D721Med (cell line): Measurements from ENCODE around the gene JAKMIP1.

Experiments
- DNase-seq: peaks from one replicate; pipeline ENCODE4 v3.0.0; 2011; ENCODE audit warnings: low spot score; ENCODE audit not compliant: insufficient read length
- FAIRE-seq: peaks from 2 replicates; lab custom pipeline; 2011; peaks lifted over from hg19 to GRCh38; lab: Jason Lieb, UNC
- TF ChIP-seq, protein P1 (sequence below): IDR thresholded peaks from 2 replicates; pipeline ENCODE4 v1.5.1; 2012; ENCODE audit warnings: mild to moderate bottlenecking, control low read depth; ENCODE audit not compliant: insufficient read depth; ENCODE audit errors: missing control alignments

Gene JAKMIP1

DNA sequence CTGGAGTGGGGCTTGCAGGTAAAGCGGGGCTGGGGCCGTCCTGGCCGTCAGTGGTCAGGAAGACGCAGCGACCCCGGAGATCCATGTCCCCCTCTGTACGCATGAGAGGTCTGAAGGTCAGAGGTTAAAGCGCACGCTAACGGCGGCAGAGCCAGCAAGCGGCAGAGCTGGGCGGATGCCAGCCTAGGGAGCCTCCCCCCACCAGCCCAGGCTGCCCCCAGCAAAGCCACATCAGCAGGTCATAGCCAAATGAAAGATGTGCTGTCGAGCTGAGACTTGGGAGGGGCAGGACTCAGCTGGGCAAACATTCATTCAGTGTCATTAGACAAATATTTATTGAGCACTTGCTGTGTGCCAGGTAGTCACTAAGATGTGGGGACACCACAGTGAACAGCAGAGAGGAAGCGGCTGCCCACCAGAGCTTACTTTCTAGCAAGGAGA lies 593 bp upstream of the JAKMIP1 start:
- TF ChIP-seq, protein P1, sequence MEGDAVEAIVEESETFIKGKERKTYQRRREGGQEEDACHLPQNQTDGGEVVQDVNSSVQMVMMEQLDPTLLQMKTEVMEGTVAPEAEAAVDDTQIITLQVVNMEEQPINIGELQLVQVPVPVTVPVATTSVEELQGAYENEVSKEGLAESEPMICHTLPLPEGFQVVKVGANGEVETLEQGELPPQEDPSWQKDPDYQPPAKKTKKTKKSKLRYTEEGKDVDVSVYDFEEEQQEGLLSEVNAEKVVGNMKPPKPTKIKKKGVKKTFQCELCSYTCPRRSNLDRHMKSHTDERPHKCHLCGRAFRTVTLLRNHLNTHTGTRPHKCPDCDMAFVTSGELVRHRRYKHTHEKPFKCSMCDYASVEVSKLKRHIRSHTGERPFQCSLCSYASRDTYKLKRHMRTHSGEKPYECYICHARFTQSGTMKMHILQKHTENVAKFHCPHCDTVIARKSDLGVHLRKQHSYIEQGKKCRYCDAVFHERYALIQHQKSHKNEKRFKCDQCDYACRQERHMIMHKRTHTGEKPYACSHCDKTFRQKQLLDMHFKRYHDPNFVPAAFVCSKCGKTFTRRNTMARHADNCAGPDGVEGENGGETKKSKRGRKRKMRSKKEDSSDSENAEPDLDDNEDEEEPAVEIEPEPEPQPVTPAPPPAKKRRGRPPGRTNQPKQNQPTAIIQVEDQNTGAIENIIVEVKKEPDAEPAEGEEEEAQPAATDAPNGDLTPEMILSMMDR = no peak
- no peak for FAIRE-seq
- no peak for DNase-seq

DNA sequence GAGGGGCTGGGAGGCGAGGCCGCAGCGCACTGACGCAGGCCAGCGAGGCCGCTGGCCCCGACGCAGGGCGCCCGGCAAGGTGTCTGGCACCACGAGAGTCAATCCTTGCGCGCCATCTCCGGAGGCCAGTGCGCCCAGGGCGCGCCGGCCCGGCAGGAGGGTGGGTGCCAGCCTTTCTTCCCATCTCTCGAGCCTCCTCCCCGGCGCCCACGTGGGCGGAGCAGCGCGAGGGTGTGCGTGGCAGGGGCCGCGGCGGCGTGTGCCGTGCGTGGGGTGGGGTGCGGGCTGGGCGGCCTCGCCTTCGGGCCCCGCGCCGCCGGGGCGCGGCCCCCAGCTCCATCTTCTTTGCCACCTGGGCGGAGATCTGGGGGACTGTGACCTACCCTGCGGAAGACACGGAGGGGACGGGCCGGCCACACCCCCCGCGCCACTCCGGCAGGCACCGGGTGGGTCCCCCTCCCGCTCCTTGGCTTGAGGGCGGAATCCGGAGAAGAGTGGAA lies 877 bp downstream of the JAKMIP1 start:
- no peak for DNase-seq
- TF ChIP-seq, protein P1 = no peak
- no peak for FAIRE-seq

DNA sequence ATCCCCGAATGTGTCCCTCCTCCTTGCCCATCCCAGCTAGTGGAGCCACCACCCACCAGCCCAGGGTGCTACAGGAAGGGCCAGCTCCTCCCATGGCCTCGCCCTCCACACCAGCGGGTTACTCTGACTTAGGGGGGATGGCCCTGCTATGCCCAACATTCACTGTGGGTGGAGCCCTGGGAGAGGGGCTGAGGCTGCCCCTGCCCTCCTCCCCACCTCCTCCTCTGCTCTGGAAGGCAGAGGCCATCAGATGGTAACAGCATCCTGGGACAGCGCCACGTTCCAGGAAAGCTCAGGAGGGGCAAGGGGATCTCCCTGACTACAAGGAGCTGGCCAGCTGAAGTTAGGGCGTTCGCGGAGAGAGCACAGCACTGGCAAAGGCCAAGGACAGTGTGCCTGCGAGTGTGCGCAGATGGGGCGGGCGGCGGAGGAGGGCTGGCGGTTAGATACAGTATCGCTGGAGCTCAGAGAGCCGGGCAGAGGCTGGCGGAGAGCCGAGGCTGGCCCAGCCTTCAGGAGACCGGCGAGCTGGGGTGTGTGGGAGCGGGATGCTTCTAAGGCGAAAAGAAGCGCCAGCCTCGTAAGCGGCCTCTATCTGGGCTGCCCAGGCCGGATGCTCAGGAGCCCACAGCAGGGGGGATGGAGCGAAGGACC lies 1.5 kb downstream of the JAKMIP1 start:
- FAIRE-seq = no peak

DNA sequence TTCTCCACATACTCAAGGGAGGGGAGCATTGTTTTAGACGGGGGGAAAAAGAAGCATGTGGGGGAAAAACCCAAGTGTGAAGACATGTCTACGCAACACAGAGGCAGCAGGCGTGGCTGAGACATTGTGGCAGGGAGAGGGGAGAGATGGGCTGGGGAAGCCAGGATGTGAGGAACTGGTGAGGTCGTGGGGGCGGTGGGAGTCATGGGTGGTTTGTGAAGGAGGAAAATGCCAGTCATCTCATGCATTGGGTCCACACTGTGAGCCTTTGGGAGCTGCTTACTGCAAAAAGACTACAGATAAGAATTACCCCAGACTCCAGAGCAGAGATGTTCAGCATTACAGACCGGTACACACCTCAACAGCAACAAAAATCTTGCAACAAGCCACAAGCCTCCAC lies 2.1 kb downstream of the JAKMIP1 start:
- DNase-seq = no peak
- FAIRE-seq = no peak
- TF ChIP-seq, protein P1 = no peak

More for the DNA sequence above, 1.5 kb downstream of the JAKMIP1 start:
- TF ChIP-seq, protein P1 = no peak
- DNase-seq = no peak

DNA sequence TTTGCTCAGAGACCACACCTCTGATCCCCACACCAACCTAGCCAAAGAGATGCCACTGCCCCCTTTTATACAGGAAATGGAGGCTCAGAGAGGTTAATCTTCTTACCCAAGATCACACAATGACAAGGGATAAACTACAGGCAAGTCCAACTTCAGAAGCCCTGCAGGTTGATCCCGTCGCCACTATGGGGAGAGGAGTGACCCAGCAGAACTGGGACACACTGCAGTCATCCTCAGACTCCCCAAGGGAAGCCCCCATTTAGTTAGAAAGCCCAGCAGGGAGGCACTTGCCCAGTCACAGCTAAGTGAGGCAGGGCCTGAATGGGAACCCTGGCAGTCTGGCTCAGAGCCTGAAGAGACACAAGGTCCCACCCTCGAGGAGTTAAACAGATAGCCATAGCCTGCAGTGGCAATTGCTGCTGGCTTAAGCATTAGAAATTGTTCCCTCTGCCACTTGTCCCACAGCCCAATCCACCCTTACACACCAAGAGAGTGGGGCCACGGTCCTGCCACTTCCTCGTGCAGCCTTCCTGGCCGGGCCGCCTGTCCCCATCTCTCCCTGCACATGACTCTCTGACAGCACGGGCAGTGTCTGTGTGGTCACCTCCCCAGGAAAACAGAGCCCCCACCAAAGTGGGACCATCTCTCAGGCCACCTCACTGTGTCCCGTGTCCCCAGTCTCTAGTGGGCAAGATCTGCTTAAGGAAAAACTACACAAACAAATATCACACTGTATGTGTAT lies 2.7 kb downstream of the JAKMIP1 start:
- TF ChIP-seq, protein P1 = no peak
- DNase-seq (no peak), FAIRE-seq (no peak)

DNA sequence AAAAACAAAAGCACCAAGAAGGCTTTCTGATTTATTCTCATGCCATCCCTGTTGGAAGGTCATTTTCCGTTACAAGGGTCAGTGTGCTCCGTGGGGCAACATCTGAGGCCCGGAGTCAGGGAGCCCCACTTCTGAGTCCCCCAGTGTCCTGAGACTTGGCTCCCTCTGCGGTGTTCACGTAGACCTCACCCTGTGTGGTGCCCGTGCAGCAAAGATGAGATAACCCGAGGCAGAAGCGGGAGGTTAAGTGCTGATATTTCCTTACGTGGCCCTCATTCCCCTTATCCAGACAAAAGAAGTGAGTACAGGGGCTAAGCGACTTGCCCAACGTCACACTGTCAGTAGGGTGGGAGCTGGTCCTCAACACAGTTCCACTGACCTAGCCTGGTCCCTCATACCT lies 3.5 kb downstream of the JAKMIP1 start:
- TF ChIP-seq, protein P1 = no peak
- no peak for DNase-seq
- no peak for FAIRE-seq

DNA sequence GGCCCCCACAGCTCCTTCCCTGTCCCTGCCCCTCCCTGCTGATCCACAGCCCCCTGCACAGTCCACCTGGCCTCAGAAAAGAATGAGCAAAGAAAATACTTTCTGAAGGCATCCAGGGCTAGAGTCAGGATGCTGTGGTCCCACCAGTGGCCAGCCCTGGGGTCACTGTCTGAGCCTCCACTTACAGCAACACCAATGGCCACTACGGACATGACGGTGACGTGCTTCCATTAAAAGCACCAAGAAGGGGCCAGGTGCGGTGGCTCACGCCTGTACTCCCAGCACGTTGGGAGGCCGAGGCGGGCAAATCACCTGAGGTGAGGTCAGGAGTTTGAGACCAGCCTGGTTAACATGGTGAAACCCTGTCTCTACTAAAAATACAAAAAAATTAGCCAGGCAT lies 4.0 kb downstream of the JAKMIP1 start:
- TF ChIP-seq, protein P1 = no peak
- FAIRE-seq = no peak

More for the DNA sequence above, 4.0 kb downstream of the JAKMIP1 start:
- no peak for DNase-seq
